Cardiac fibroblast (primary cell): ENCODE results near the gene PLEKHA8.

Source experiments
- DNase-seq, 2 donors: peaks; one replicate each; pipeline versions ENCODE4 v3.0.0 to v3.0.0-alpha.2; 2010; ENCODE audit warnings: low read depth in 2 of 2
- H3K4me3 ChIP-seq, 2 donors: replicated peaks in 1 of 2; 1 replicate in 1 of 2; 2 replicates in 1 of 2; pipeline ENCODE4 v1.5.1; 2011; ENCODE audit warnings: low read depth in 2 of 2, low read length in 2 of 2, mild to moderate bottlenecking in 2 of 2, moderate library complexity in 1 of 2
- CTCF ChIP-seq: IDR thresholded peaks from one replicate; pipeline ENCODE4 v1.5.1; 2011; ENCODE audit warnings: low read depth, mild to moderate bottlenecking, low read length, inconsistent platforms

Gene PLEKHA8

GRCh38 chr7:30003098-30003497 lies 25.1 kb upstream of the PLEKHA8 start:
- DNase-seq = no peak
- no peak overlapping the region for H3K4me3 ChIP-seq
- no peak for TF ChIP-seq CTCF

GRCh38 chr7:30005464-30005863 lies 22.7 kb upstream of the PLEKHA8 start:
- no peak overlapping the region for H3K4me3 ChIP-seq
- no peak for TF ChIP-seq CTCF
- no peak for DNase-seq

GRCh38 chr7:30010021-30010420 lies 18.2 kb upstream of the PLEKHA8 start:
- TF ChIP-seq CTCF = no peak
- no peak overlapping the region for H3K4me3 ChIP-seq
- no peak for DNase-seq

GRCh38 chr7:30012757-30013156 lies 15.5 kb upstream of the PLEKHA8 start:
- TF ChIP-seq CTCF = no peak
- DNase-seq = no peak

GRCh38 chr7:30018451-30018850 lies 9.8 kb upstream of the PLEKHA8 start:
- DNase-seq = no peak
- TF ChIP-seq CTCF = no peak
- no peak overlapping the region for H3K4me3 ChIP-seq

More at GRCh38 chr7:30012757-30013156, 15.5 kb upstream of the PLEKHA8 start:
- no peak overlapping the region for H3K4me3 ChIP-seq

GRCh38 chr7:30019387-30019786 lies 8.8 kb upstream of the PLEKHA8 start:
- H3K4me3 ChIP-seq = no peak overlapping the region
- TF ChIP-seq CTCF = no peak
- DNase-seq = no peak

GRCh38 chr7:30019960-30020359 lies 8.3 kb upstream of the PLEKHA8 start:
- DNase-seq = peak in 1 of 2 donors; percentile 50
- no peak for TF ChIP-seq CTCF

More at GRCh38 chr7:30019960-30020359, 8.3 kb upstream of the PLEKHA8 start:
- H3K4me3 ChIP-seq = no peak overlapping the region
